Glomerular endothelial cell (primary cell): ENCODE data around the gene MCM8. TPM values are rescaled to one million over a fixed set of nuclear protein-coding genes. Genes with fewer than 3 reads are reported as not detected.

ENCODE experiments used
- DNase-seq: peaks from one replicate; pipeline ENCODE4 v3.0.0-alpha.2; 2011; ENCODE audit warnings: low read depth, low spot score; ENCODE audit errors: extremely low read depth
- total RNA-seq: library from RNA; depleted of rRNA; stranded (reverse); fragments of >200 nt; gene quantifications from 2 replicates; pipeline ENCODE4 v1.2.3, GENCODE V29; 2015

Gene MCM8
- total RNA-seq: 4.6 and 4.7 TPM in 2 replicates

DNA sequence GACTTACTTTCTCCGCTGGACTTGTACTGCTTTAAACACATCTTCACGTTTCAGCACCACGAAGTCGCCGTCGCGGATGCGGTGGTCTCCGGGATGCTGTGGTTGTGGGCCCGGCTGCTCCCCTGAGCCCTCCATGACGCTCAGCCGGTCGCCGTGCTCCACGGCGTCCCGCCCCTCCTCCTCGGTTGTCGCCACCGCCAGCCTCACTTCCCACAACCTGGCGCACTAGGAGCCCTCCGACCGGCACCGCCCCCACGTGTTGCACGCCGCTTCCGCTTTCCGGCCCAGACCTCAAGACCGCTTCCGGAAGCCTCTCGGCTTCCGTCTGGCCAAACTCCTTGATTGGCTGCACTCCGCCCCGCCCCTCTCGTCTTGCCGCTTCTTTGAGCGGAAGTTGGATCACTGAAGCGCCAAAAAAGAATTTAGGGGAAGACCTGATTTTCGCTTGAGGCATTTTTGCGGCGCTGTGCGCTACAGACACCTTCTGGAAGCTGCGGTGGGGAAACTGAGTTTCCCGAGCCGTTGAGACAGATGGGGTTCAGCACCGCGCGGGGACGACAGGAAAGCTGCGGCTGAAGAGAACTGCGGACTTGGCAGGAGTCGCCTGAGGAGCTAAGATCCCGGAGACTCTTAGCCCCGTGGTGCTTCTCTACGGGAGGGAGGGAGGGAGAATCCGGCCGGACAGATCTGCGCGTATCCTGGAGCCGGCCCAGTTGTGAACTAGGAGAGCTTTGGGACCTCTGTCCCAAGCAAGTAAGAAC lies at the start of gene MCM8, which contains the start of gene TRMT6:
TSS of gene MCM8 (plus strand) at position 382 of the 761 bp plus-strand sequence. CDS start 1,364 bp downstream, outside the sequence.
TSS of gene TRMT6 (minus strand) at position 263 of the 761 bp plus-strand sequence. CDS start at position 135, 128 bp downstream.
- peak; percentile 75 for DNase-seq

DNA sequence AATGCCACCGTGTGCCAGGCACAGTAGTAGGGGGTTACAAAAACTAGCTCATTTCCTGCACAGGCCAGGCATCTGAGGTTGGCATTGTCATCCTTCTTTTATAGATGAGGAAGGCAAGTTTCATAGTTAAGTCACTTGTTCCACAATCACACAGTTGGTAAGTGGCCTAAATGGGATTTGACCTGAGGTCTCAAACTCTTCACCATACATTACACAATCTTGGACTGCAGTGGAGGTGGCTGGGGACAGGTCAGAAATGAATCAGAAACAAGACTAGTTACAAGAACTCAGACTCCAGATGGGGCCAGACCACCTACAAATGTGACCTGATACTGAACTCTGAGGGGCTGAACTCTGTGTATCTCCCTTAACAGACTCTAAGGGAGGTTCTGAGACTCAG lies 49.5 kb upstream of the MCM8 start:
- DNase-seq: no peak

DNA sequence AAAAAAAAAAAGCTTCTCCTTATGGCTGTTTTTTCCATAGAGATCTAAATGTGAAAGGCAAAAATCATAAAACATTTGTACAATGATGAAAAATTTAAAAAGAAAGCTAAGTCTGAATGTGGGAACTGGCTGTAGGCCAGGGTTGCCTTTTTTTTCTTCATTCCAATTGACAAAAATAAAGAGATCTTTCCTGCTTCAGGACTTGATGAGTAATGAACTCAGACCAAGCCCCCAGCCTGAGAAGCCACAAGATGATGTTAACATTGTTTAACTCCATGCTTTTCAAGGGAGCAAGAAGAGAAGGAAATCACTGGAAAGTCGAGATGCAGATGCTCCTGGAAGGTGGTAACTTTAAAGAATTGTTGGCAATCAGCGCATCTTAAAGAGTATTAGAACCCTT lies 41.5 kb upstream of the MCM8 start:
- no peak for DNase-seq

DNA sequence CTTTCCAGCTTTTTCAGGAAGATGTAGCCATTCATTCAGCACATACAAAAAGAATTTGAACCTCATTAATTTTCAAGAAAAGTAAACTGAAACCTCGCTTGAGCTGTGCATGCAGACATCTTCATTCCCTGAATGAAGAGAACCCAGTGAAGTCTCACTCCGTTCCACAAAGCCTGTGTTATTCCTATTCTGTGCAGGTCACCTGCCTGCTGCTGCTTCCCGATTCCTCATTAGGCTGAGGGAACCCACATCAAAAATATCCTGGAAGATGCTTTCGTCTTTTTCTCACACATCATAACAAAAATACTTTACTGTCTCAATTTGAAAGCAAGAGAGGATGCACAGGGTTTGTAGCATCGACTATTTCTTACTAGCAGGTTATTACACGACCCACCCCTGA lies 40.3 kb upstream of the MCM8 start:
- no peak for DNase-seq

DNA sequence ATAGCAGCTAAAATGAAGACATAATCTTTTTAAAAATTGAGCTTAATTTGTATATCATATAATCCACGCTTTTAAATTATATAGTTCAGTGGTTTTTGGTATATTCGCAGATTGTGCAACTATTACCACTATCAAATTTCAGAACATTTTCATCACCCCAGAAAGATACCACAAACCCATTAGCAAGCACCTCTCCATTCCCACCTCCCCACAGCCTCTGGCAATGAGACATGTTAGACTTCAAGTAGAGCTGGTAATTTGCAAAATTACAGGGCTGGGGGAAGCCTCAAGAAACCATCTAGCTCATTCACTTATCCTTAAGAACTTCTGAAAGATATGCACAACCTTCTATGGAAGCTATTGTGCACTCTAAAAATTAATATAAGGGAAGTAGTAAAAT lies 37.3 kb upstream of the MCM8 start:
- DNase-seq: no peak

DNA sequence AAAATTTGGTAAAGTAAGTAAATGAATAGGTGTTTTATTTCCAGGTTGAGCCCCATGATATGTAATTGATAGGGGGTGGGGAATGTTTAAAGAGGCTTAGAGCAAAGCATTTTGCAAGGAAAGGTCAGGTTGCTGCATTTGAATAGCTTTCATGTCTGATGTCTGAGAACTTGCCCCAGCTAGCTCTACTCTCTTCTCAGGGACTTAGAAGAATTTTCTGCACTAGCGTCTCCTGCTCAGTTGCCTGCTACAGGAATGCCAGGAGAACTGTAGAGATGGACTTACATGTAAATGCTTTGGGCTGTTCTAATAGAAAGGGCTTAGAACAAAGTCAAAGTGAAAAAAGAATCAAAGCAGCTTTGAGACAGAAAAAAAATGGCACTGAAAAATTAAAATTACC lies 35.6 kb upstream of the MCM8 start:
- DNase-seq: no peak

DNA sequence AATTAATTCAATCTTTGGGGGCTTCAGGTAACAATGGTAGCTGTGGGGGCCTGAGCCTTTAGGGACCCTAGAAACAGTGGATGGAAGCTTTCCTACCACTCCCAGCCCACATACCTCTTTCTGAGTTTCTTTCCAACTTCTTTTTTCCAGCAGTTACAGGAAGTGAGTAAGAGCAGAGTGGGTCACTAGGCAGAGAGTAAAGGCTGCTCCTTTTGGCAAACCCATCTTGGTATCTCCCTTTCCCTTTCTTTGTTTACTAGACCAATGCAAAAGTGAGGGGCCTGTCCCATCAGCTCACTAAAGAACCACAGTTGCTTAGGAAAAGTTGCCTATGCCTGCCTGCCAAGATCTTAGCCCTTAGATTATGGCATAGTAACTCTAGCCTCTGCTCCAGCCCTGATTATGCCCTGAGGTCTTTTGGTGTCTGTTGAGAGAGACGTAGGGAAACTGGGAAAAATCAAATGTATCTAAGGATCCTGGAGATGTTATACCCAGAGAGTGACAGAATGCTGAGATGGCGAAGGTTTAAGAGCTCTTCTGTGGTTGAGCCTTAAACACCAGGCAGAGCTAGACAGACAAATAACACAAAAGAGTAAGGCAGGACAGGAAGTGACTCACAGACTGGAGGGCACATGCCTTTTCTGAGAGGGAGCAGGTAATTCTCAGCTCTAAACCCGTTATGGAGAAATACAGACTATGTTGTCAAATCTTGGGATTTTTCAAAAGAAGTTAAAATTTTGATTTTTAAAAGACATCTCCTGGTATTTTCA lies 31.4 kb upstream of the MCM8 start:
- peak; percentile 31 for DNase-seq

DNA sequence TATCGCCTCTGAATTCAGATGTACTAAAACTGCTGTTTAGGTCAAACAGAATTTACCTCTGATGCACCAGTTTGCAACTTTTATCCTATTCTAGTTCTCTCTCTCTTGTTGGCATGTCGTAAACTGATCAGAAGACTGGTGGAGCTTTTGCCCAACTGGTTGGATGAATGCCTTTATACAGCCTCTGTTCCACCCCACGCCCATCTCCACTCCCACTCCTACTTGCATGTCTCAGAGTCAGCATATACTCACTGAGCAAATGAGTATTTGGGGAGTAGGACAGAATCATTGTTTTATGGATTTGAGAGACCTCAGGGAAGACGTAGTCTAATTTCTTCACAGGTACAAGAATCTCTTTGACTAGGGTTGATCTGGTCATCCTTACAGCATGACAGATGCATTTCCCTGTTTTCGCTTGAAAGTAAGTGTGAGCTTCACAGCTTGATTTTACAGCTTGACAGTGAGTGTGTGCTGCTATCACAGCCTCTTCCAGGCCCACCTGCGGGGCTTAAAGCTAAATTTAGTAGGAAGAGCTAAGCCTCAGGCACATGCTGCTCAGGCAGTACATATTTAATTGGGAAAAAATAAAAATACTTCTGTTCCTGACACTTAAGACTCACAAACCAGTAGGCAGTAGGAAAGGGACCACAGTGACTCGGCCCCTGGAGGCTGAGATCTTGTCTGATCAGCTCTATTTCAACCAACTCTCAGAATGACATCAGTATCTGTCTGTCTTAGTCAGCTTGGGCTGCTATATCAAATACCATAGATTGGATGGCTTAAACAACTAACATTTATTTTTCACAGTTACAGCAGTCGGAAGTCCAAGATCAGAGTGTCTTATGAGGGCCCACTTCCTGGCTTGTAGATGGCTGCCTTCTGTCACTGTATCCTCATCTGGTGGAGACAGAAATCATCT lies 30.6 kb upstream of the MCM8 start:
- DNase-seq: no peak

DNA sequence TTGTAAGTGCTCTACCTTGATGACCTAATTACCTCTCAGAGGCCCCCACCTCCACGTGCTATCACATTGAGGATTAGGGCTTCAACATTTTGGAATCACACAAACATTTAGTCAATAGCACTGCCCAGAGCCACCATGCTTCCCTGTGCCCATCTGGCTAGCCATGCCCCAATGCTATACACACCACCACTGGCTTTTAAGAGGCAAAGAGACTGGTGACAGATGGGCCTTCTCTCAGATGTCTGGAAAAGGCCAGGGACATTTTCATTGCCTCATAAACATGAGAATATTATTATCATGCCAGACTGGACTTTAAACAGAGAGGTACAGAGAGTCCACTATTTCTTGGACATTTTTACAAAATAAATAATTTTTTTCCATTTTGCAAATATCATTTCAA lies 29.9 kb upstream of the MCM8 start:
- no peak for DNase-seq

DNA sequence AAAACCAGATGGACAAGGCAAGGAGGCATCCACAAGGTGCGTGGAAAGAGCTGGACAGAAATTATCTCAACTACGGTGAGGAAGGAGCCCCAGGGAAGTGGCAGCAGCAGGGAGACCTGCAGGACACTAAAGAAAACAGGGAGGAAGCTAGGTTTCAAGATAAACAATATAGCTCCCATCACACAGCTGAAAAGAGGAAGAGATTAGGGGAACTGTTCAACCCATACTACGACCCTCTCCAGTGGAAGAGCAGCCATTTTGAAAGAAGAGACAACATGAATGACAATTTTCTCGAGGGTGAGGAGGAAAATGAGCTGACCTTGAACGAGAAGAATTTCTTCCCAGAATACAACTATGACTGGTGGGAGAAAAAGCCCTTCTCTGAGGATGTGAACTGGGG lies 27.0 kb upstream of the MCM8 start:
- DNase-seq: no peak

DNA sequence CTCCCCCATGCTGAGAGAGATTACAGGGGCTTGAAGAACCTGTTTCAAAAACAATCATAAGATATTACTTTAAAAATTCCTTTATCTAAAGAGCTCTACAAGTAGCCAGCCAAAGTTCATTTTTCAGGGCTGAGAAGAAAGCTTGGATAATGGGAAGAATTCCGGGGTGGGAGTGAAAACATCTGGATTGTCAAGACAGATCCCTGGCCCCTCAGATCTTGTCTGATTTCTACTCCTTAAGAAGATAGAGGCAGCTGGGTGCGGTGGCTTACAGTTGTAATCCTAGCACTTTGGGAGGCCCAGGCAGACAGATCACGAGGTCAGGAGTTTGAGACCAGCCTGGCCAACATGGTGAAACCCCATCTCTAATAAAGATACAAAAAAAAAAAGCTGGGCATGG lies 24.9 kb upstream of the MCM8 start:
- no peak for DNase-seq

DNA sequence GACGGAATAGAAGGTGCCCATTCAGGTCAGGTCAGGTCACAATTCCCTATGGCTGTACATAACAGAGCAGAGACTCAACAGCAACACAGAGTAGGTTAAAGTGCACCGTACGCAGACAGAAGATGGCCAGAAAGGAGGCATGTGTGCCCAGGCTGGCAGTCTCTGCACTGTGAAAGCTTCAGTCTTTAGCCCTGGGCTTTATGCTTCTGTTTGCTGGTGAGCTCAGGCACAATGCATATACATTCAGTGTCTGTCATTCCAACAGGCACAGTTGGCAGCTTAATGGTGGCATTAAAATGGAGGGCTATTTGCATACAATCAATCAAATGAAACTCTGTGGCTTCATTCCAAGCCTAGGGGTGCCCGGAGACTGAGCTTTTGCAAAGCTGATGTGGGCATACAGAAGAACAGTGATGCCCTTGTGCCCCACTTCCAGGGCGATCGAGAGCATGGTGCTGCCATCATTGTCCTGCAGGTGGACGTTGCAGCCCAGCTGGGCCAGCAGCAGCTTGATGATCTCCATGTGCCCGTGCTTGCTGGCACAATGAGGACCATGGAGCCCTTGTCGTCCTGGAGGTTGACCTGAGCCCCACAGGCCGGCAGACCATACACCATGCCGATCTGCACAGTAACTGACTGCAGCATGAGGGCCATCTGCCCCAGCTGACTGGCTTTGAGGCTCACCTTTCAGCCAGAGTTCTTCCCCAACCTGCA lies 22.5 kb upstream of the MCM8 start:
- DNase-seq: no peak

DNA sequence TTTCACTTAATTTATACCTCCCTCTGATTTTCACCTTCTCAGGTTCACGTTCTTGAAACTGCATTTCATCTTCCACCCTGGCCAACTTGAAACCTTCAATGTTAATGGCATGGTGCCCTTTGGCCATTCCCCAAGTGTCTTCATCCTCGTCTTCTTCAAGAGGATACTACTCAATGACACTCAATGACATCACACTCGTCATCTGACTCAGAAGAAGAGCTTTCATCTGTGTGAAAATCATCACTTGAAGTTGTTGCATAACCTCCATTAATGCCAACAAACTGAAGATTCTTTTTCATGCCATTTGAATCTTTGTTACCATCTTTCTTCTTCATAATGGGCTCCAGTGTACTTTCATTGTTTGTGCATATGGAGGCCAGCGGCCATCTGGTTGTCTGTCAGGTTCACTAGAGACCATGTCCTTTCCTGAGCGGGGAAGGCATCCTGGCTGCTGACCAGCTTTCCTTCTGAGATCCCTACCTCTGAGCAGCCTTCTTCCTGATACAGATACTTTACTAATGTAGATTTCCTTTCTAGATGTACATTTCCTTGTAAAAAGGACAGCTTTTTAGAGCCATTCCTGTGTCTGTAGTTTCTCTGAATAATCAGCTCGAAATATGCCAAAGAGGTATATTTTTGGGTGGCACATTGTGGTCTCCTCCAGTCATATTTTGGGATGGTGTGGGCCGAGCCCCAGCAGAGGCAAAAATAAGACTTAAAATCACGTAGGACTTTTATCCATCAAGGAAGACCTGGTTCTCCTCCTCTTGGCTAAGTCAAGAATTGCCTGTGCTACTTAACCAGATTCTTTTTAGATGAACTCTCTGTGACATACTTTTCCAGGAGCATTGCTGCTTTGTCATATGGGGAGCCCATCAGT lies 21.4 kb upstream of the MCM8 start:
- DNase-seq: no peak

DNA sequence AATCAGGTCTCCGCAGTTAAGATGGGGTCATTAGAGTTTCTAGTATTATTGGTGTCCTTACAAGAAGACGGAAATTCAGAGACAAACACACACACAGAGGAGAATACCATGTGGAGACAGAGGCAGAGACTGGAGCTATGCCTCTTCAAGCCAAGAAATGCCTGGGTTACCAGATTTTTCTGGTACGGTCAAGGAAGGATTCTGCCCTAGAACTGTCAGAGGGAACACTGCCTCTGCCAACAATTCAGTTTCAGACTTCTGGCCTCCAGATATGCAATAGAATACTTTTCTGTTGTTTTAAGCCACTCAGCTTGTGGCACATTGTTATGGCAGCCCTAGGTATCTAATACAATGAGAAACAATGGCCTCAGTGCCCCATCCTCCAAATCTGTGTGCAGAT lies 19.0 kb upstream of the MCM8 start:
- no peak for DNase-seq

DNA sequence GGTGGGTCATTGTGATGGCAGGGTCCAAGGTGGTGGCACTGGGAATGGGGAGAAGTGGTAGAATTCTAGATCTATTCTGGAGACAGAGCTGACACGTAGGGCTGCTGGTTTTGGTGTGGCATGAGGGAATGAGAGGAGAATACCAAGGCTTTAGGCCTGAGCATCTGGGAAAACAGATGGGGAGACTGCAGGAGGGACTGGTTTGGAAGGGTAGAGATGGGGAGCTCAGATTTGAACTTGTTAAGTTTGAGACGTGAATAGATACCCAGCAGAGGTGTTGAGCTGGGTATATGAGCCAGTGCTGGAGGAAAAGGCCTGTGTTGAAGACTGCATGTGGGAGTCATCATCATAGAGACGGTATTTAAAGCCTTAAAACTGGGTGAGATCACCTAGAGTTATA lies 17.7 kb upstream of the MCM8 start:
- DNase-seq: no peak

DNA sequence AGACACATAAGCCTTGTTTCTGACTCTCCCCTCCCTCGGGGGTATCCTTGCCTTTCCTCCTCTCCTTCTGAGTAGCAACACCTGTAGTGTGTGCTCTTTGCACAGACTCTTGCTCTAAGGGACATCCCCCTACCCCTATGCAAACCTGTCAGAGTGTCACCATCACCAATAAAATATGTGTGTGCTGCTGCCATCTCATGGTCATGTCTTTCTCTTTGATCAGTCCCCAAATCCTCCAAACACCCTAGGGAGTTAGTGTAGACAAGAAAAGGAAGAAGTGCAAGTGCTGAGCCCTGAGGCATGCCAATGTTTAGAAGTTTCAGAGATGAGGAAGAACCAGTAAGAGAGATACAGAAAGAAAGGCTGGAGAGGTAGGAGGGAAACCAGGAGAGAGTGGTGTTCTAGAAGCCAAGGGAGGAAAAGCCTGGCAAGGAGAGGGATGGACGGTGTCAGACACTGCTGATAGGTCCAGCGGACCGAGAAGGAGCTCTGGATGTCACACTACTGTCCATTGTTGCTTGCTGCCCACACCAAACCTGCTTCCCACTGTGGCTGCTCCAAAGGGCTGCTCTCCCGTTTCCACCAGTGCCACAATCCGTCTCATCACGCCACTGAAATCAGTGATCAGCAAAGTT lies 16.5 kb upstream of the MCM8 start:
- DNase-seq: no peak

DNA sequence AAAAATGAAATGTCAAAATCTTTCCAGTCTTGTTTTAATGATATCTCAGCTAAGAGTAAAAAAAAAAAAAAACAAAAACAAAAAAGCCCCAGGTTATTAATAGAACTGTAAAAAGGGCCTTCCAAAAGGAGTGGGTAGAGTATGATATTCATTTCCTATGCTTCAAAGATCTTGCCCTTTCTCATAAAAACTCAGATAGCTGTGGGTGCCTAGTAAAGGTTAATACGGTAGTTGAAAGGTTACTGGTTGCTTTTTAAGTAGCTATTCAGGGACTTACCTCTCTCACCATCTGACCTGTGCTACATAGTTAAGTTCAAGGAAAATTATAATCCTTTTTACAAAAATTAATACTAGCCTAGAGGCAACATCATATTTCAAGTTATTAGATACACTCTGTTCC lies 15.1 kb upstream of the MCM8 start:
- no peak for DNase-seq

DNA sequence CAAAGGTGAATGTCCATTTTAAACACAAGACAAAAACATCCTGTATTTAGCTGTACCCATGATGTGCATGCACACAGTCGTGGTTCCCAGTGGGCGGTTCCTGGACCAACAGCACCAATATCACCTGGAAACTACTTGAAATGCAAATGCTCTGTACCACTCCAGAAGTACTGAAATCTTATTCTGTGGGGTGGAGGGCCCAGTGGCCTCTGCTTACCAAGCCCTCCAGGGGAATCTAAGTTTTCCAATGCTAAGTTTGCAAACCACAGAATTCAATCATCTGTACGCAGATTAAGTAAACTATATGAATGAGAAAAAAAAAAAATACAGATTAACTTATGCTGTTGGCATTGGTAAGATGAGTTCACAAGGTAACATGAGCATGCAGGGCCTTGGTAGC lies 14.2 kb upstream of the MCM8 start:
- DNase-seq: no peak

DNA sequence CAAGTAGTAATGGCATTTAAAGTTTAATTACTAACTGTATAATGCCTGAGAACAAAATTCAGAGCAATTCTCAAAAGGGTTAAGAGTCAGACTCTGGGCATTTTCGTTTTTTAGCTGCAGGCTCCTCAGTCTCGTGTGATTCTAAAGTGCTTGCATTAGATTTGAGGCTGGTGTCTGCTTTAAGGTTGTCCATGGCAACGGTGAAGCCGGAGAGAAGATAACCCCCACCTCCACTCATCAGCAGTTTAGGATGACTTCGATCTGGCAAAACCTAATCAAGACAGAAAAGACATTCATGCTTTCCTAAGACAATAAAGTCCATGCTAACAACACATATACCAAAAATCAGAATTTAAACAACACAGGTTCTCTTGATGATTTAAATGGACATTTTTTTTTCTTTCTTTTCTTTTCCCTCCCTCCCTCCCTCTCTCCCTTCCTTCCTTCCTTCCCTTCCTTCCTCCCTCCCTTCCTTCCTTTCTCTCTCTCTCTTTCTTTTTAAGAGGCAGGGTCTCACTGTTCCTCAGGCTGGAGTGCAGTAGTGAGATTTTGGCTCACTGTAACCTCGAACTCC lies 11.9 kb upstream of the MCM8 start:
- DNase-seq: no peak
